Psoas muscle (tissue), 8 donors: ENCODE results near the gene SYT13. TPM values are rescaled to one million over a fixed set of nuclear protein-coding genes. Genes with fewer than 3 reads are reported as not detected.

Experiments
- ATAC-seq, 4 donors: fragments of 200-7000 bp; cut with Tn5 transposase; one replicate each; pipeline ENCODE4 v1.9.1; 2020; ENCODE audit warnings: moderate library complexity in 3 of 4, mild to moderate bottlenecking in 2 of 4
- DNase-seq, 2 donors: peaks; one replicate each; pipeline ENCODE4 v3.0.0-alpha.2; 2020
- H3K27ac ChIP-seq: fragments of 200-600 bp; one replicate; pipeline ENCODE4 v1.8.0; 2022
- H3K27me3 ChIP-seq, 3 donors: fragments of 200-600 bp in 1 of 3; one replicate each; pipeline versions ENCODE4 v1.6.1 to v1.8.0; 2013 to 2022; ENCODE audit warnings: low read length in 2 of 3, mild to moderate bottlenecking in 2 of 3, moderate library complexity in 1 of 3; ENCODE audit not compliant: insufficient read depth in 3 of 3
- H3K36me3 ChIP-seq, 2 donors: fragments of 200-600 bp in 1 of 2; one replicate each; pipeline versions ENCODE4 v1.6.1 to v1.8.0; 2013 to 2022; ENCODE audit warnings: low read depth in 1 of 2, mild to moderate bottlenecking in 1 of 2, moderate library complexity in 1 of 2; ENCODE audit not compliant: insufficient read depth in 1 of 2
- H3K4me1 ChIP-seq: fragments of 200-600 bp; one replicate; pipeline ENCODE4 v1.8.0; 2022
- H3K4me3 ChIP-seq: fragments of 200-600 bp; one replicate; pipeline ENCODE4 v1.8.0; 2022; ENCODE audit warnings: mild to moderate bottlenecking
- H3K9me3 ChIP-seq: fragments of 200-600 bp; one replicate; pipeline ENCODE4 v1.8.0; 2022
- CTCF ChIP-seq: fragments of 200-600 bp; IDR thresholded peaks from one replicate; pipeline ENCODE4 v1.8.0; 2022; ENCODE audit warnings: antibody characterized with exemption
- WGBS, 3 donors: extraction: QIAGEN DNeasy Blood & Tissue Kit; methylation state at CpG; one replicate each; pipeline versions ENCODE4 v1.1.6 to v1.1.7; 2013; 5-methylcytosine and 5-hydroxymethylcytosine counted together
- intact Hi-C, 2 donors: fragments of 100-400 bp; cut with DNase I; formaldehyde crosslinking; loops; one replicate each; pipeline versions ENCODE4 v1.11.0 to v1.14.2; 2022
- long read RNA-seq, 2 donors: library from polyadenylated mRNA; unstranded; transcript quantifications; one replicate each; pipeline ENCODE4 v2.0.0, GENCODE V29; 2021
- polyA plus RNA-seq, 3 donors: library from polyadenylated mRNA; stranded (reverse); fragments of 200-250 nt; gene quantifications; one replicate each; pipeline ENCODE4 v1.2.3, GENCODE V29; 2013
- total RNA-seq, 4 donors: library from RNA; stranded (reverse); fragmentation: NEBNext Ultra II Directional in 2 of 4; extraction: Animal tissue kit (Norgen Biotek cat#: 25700) in 2 of 4; gene quantifications; one replicate each; pipeline versions ENCODE4 v1.2.1 to v1.2.4, GENCODE V29; 2021 to 2023
- donor health status: healthy with polysubstance abuse.
- donor health status: DM: no; HTN: no; CAD: no; lungs with moderate emphysema.
- donor health status: Bipolar disorder and iron deficiency.
- donor health status: healthy.
- donor health status: DM: yes; HTN: yes; CAD: no.
- donor health status: DM: no; HTN: no; CAD: no.
- donor health status: DM: no; HTN: no; CAD: no.
- donor health status: DM: yes; HTN: yes; CAD: no.

The SYT13 gene
- total RNA-seq, result under 1 TPM in 3 of 4 donors, not detected in 1; 0.05 to 0.22 (median 0.11) TPM
- polyA plus RNA-seq, result under 1 TPM; 0.05 to 0.10 (median 0.05) TPM
- long read RNA-seq, donor 1, result 0 reads
- long read RNA-seq, donor 2, result 0 reads

- WGBS, 3 donors, result 1 to 3% (median 2%) methylated on average over 32 to 50 of the region's 50 CpGs
Observed at GRCh38 chr11:45285930-45286632, at the start of gene SYT13. Gene SYT13 (minus strand): TSS chr11:45286341. CDS start chr11:45286207, 134 bp downstream.

GRCh38 chr11:45335434-45335833, 49.3 kb upstream of the SYT13 start:
- ATAC-seq (no peak), DNase-seq (no peak)
- TF ChIP-seq CTCF, result no peak

More at GRCh38 chr11:45285930-45286632, at the start of gene SYT13:
- Histone ChIP-seq H3K9me3 (no peaks in the 10 kb centered on the region), H3K36me3 (no peaks in the 10 kb centered on the region), H3K27ac (no peak within 1 kb of the TSS), H3K4me3 (peak within 1 kb of the TSS; percentile 4), H3K4me1 (no peaks in the 10 kb centered on the region), H3K27me3 (peaks cover 0 to 73% (median 18%) of the 10 kb centered on the region in 3 donors)
- intact Hi-C loops, result no loop called here
- no peak for DNase-seq
- ATAC-seq, result peak in 1 of 4 donors; percentile 33
- TF ChIP-seq CTCF, result no peak

GRCh38 chr11:45334836-45335235, 48.7 kb upstream of the SYT13 start:
- Histone ChIP-seq H3K4me1 (peaks cover 9% of the 10 kb centered on the region), H3K36me3 (no peaks in the 10 kb centered on the region), H3K27me3 (peaks cover 0 to 5% (median 4%) of the 10 kb centered on the region in 3 donors), H3K9me3 (no peaks in the 10 kb centered on the region), H3K27ac (no peak overlapping the region), H3K4me3 (no peak overlapping the region)
- intact Hi-C loops, result loop anchor here (5.0 to 10.0 kb wide), 3 partner anchors 398 to 437 kb away; no protein-coding TSS in a partner anchor
- TF ChIP-seq CTCF, result no peak
- ATAC-seq, result no peak
- 65 to 74% (median 69%) methylated on average over 5 of the region's 5 CpGs for WGBS, 3 donors
- DNase-seq, result no peak

More at GRCh38 chr11:45335434-45335833, 49.3 kb upstream of the SYT13 start:
- intact Hi-C loops, result loop anchor here in 1 of 2 donors (5.0 to 10.0 kb wide), 2 partner anchors 401 to 437 kb away; no protein-coding TSS in a partner anchor
- H3K27me3 ChIP-seq, result peaks cover 0 to 5% (median 4%) of the 10 kb centered on the region in 3 donors
- H3K9me3 ChIP-seq, result no peaks in the 10 kb centered on the region
- no peak overlapping the region for H3K27ac ChIP-seq
- H3K36me3 ChIP-seq, result no peaks in the 10 kb centered on the region
- H3K4me3 ChIP-seq, result no peak overlapping the region
- peaks cover 9% of the 10 kb centered on the region for H3K4me1 ChIP-seq

GRCh38 chr11:45334410-45334809, 48.3 kb upstream of the SYT13 start:
- Histone ChIP-seq H3K36me3 (no peaks in the 10 kb centered on the region), H3K4me3 (no peak overlapping the region), H3K27ac (no peak overlapping the region), H3K4me1 (peaks cover 9% of the 10 kb centered on the region), H3K27me3 (peaks cover 0 to 5% (median 4%) of the 10 kb centered on the region in 3 donors), H3K9me3 (no peaks in the 10 kb centered on the region)
- intact Hi-C loops, result loop anchor here (5.0 to 10.0 kb wide), 2 partner anchors 397 to 400 kb away; no protein-coding TSS in a partner anchor
- TF ChIP-seq CTCF, result no peak
- WGBS, 3 donors, result 86 to 89% (median 89%) methylated on average over 10 of the region's 10 CpGs
- ATAC-seq (no peak), DNase-seq (no peak)
